DND-41 (cell line): ENCODE data around the gene KCNAB2.

Source experiments
- CTCF ChIP-seq: IDR thresholded peaks from 2 replicates; pipeline ENCODE4 v1.5.1; 2012; ENCODE audit warnings: borderline replicate concordance, low read length, moderate library complexity, mild to moderate bottlenecking; ENCODE audit not compliant: poor library complexity, severe bottlenecking; ENCODE audit errors: extremely low read depth
- EZH2 ChIP-seq: IDR thresholded peaks from 3 replicates; pipeline ENCODE4 v1.6.1; 2012; ENCODE audit warnings: borderline replicate concordance, low read depth, mild to moderate bottlenecking, moderate library complexity, low read length, inconsistent platforms; ENCODE audit not compliant: severe bottlenecking

GRCh38 chr1:6000444-6001288 lies 45.0 kb upstream of the KCNAB2 start:
- TF ChIP-seq CTCF (no peak), EZH2 (no peak)
